SK-N-SH treated with all-trans-retinoic acid at 6 μM for 48 hours (cell line): ENCODE measurements around the gene LYST.

ENCODE experiments used
- CREB5 ChIP-seq: fragments of 250-450 bp; sonication (Bioruptor Pico); IDR thresholded peaks from 2 replicates; pipeline ENCODE4 v1.5.1; 2020; ENCODE audit warnings: low read depth, mild to moderate bottlenecking, moderate library complexity
- ISL1 ChIP-seq: fragments of 250-450 bp; sonication (Bioruptor Pico); IDR thresholded peaks from 2 replicates; pipeline ENCODE4 v2.1.2; 2022; ENCODE audit warnings: mild to moderate bottlenecking, moderate library complexity
- PATZ1 ChIP-seq: fragments of 250-450 bp; sonication (Bioruptor Pico); IDR thresholded peaks from 2 replicates; pipeline ENCODE4 v1.8.0; 2020; ENCODE audit warnings: mild to moderate bottlenecking, moderate library complexity, borderline replicate concordance
- PPARA ChIP-seq: fragments of 250-450 bp; sonication (Bioruptor Pico); IDR thresholded peaks from 2 replicates; pipeline ENCODE4 v1.5.0; 2020; ENCODE audit warnings: mild to moderate bottlenecking, borderline replicate concordance
- RARB ChIP-seq: fragments of 250-450 bp; sonication (Bioruptor Pico); IDR thresholded peaks from 2 replicates; pipeline ENCODE4 v1.8.0; 2021; ENCODE audit warnings: mild to moderate bottlenecking, moderate library complexity
- SNAI2 ChIP-seq: fragments of 250-450 bp; sonication (Bioruptor Pico); IDR thresholded peaks from 2 replicates; pipeline ENCODE4 v1.5.0; 2020; ENCODE audit warnings: mild to moderate bottlenecking, moderate library complexity

- TF ChIP-seq CREB5 (no peak), ISL1 (CRISPR knock-in tag) (no peak), PATZ1 (no peak), SNAI2 (CRISPR knock-in tag) (no peak), RARB (CRISPR knock-in tag) (no peak), PPARA (no peak)
Measured at GRCh38 chr1:235881930-235882700, 15.4 kb upstream of the LYST start.
